ENCODE measurements around the gene ZBTB20. TPM values are rescaled to one million over a fixed set of nuclear protein-coding genes. Genes with fewer than 3 reads are reported as not detected.

The ZBTB20 gene
- polyA plus RNA-seq, 1 donor from 2014 or later, result 4.8 TPM

- Histone ChIP-seq H3K36me3 (ENCODE audit: insufficient read depth, low read length) (no peaks in the 10 kb centered on the region), H2AFZ (ENCODE audit: low read depth, low read length) (no peak overlapping the region), H3F3A (ENCODE audit: insufficient read depth, low read length, poor library complexity, severe bottlenecking) (no peaks in the 10 kb centered on the region), H3K4me3 (ENCODE audit: low read length) (no peak overlapping the region), H3K9me3 (ENCODE audit: low read length) (no peaks in the 10 kb centered on the region), H3K9me2 (ENCODE audit: insufficient read depth, low read length) (no peaks in the 10 kb centered on the region), H3K9ac (ENCODE audit: low read length) (no peak overlapping the region), H4K20me1 (ENCODE audit: insufficient read depth) (no peaks in the 10 kb centered on the region), H3K4me2 (ENCODE audit: low read length) (no peak overlapping the region), H3K79me2 (replicated peaks; ENCODE audit: insufficient read depth, low read length) (no peaks in the 10 kb centered on the region), H3K27ac (ENCODE audit: low read length) (no peak overlapping the region), H3K27me3 (ENCODE audit: insufficient read depth, low read depth, low read length) (no peaks in the 10 kb centered on the region)
- TF ChIP-seq REST (IDR thresholded peaks at IDR 0.05; ENCODE audit: borderline replicate concordance) (no peak), SMC3 (conservative IDR thresholded peaks at IDR 0.05; ENCODE audit: poor library complexity) (no peak), EZH2 (IDR thresholded peaks at IDR 0.05; ENCODE audit: borderline replicate concordance, insufficient read depth, low read length, poor library complexity, severe bottlenecking) (no peak), MXI1 (conservative IDR thresholded peaks at IDR 0.05; ENCODE audit: poor library complexity, severe bottlenecking) (no peak), POLR2AphosphoS5 (IDR thresholded peaks at IDR 0.05) (no peak), EP300 (conservative IDR thresholded peaks at IDR 0.05; ENCODE audit: poor library complexity, severe bottlenecking) (no peak), RAD21 (conservative IDR thresholded peaks at IDR 0.05) (no peak)
Observed at GRCh38 chr3:114635878-114636277, 511.2 kb downstream of the ZBTB20 start.

GRCh38 chr3:114634635-114635034, 512.5 kb downstream of the ZBTB20 start:
- Histone ChIP-seq H3F3A (ENCODE audit: insufficient read depth, low read length, poor library complexity, severe bottlenecking) (no peaks in the 10 kb centered on the region), H3K36me3 (ENCODE audit: insufficient read depth, low read length) (no peaks in the 10 kb centered on the region), H3K4me2 (ENCODE audit: low read length) (no peak overlapping the region), H3K9ac (ENCODE audit: low read length) (no peak overlapping the region), H3K9me2 (ENCODE audit: insufficient read depth, low read length) (no peaks in the 10 kb centered on the region), H3K9me3 (ENCODE audit: low read length) (no peaks in the 10 kb centered on the region), H3K4me3 (ENCODE audit: low read length) (no peak overlapping the region), H3K27me3 (ENCODE audit: insufficient read depth, low read depth, low read length) (no peaks in the 10 kb centered on the region), H2AFZ (ENCODE audit: low read depth, low read length) (no peak overlapping the region), H3K79me2 (replicated peaks; ENCODE audit: insufficient read depth, low read length) (no peaks in the 10 kb centered on the region), H3K27ac (ENCODE audit: low read length) (no peak overlapping the region), H4K20me1 (ENCODE audit: insufficient read depth) (no peaks in the 10 kb centered on the region)
- TF ChIP-seq REST (IDR thresholded peaks at IDR 0.05; ENCODE audit: borderline replicate concordance) (no peak), POLR2AphosphoS5 (IDR thresholded peaks at IDR 0.05) (no peak), SMC3 (conservative IDR thresholded peaks at IDR 0.05; ENCODE audit: poor library complexity) (no peak), MXI1 (conservative IDR thresholded peaks at IDR 0.05; ENCODE audit: poor library complexity, severe bottlenecking) (no peak)

Data from neural cell (in vitro differentiated cells).